ENCODE measurements around the gene MGRN1. TPM values are rescaled to one million over a fixed set of nuclear protein-coding genes. Genes with fewer than 3 reads are reported as not detected.

The MGRN1 gene
- total RNA-seq, 1 experiment from 2014 or later = 31.3 TPM

DNA sequence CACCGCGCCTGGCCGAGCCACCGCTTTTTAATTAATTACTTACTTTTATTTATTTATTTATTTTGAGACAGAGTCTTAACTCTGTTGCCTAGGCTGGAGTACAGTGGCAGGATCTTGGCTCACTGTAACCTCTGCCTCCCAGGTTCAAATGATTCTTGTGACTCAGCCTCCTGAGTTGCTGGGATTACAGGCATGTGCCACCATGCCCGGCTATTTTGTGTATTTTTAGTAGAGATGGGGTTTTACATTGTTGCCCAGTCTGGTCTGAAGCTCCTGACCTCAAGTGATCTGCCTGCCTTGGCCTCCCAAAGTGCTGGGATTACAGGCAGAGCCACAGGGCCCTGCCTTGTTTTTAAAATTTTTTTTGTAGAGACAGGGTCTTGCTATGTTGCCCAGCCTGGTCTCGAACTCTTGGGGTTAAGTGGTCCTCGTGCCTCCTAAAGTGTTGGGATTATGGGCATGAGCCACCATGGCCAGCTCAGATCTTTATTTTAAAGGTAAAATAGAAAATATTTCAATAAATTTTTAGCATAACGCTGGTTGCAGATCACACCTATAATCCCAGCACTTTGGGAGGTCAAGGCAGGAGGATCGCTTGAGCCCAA is 50.4 kb downstream of the MGRN1 start:
- no peak for DNase-seq (ENCODE audit: low spot score)

DNA sequence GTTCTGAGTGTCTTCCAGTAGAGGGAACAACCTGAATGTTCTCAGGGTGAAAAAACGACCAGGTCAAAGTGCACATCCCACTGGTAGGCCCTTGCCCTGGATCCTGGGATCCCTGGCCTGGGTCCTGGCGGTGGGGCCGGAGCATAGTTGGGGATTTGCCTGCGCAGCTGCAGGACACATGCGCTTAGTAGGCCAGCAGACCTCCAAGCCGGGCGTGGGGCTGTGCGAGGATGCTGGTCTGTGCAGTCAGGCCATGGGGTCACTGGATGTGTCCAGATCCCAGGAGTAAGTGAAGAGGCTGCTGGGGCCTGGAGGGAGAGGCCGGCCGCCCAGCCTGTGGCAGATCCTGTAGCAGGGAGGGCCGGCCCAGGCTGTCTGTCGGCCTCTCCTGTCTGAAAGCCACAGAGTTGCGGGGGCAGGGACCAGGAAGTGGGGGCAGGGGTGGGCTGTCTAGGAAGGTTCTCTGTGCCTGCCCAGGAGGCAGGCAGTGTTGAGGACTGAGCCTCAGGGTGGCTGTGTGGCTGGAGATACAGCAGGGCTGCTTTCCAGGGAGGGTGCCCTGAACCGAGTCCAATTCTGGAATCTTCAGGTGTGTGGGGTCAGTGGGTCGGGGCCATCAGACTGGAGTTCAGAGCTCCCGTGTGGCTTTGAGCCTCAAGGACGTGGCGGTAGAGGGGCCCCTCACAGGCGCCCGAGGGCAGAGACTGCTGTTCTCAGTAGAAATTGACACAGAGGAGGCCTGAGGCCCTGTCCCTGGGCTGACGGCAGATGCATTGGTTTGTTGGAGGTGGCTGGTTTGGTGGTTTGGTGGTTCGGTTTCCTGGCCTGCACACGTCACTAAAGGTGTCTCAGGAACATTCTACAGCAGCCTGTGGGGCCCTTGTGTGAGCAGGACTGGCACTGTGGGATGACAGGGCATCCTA is 51.5 kb downstream of the MGRN1 start:
- no peak for DNase-seq (ENCODE audit: low spot score)

DNA sequence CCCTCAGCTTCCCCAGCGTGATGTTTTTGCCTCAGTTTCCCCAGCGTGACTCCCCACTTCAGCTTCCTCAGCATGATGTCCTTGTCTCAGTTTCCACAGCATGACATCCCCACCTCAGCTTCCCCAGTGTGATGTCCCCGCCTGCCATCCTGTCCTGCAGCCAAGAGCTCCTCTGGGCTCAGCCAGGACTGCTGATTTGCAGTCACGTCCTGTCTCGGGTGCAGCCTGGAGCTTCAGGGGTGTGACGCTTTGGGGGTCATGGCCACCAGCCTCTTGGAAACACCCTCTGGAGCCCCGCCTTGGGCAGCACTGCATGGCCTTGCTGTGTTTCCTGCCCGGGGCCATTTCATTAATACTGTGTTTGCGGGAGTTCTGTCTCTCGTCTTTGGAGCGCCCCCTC is 52.2 kb downstream of the MGRN1 start:
- no peak for DNase-seq (ENCODE audit: low spot score)

DNA sequence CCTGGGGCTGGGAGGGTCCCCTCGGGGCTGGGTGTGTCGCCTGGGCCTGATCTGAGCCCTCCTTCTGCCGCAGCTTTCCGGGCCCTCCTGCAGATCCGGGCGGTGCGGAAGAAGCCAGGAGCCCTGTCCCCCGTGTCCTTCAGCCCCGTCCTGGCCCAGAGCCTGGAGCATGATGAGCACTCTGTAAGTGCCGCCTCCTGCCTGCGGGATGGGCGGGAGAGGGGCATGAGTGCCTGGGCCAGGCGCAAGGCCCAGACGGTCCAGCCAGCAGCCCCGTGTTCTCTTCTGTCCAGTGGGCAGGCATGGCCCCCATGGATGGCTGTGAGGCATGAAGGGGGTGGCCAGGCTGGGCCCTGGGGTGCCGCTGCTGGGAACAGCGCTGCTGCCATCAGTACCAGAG is 52.8 kb downstream of the MGRN1 start:
- no peak for DNase-seq (ENCODE audit: low spot score)

DNA sequence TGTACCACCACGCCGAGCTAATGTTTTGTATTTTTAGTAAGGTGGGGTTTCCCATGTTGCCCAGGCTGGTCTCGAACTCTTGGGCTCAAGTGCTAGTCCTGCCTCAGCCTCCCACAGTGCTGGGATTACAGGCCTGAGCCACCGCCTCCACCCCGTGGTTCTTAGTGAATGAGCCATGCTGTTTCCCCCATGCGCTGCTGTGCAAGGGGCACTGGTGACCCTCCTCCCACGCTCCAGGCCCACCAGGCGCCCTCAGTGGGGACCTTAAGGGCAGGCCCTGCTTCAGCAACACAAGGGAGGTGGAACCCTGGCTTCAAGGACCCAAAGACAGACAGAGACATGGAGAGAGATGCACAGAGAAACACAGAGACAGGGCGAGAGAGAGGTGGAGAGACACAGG is 53.4 kb downstream of the MGRN1 start:
- no peak for DNase-seq (ENCODE audit: low spot score)

DNA sequence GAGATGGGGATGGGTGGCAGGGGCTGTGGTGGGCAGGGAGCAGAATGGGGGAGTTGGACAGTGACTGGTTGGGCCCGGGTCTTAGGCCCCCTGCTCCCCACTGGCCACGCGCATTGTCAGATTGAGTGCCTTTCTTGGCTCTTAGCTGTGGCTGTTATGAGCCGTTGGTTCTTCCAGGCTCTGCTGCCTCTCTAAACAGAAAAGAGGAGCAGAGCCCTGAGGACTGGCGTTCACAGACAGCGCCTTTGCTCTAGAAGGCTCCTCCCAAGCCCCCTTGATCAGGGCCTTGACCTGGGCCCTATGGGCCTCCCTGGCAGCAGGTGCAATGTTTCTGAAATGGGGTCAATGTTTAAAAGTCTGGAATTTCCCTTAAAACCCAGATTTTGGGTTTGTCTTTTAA is 54.0 kb downstream of the MGRN1 start:
- DNase-seq (ENCODE audit: low spot score) = no peak

DNA sequence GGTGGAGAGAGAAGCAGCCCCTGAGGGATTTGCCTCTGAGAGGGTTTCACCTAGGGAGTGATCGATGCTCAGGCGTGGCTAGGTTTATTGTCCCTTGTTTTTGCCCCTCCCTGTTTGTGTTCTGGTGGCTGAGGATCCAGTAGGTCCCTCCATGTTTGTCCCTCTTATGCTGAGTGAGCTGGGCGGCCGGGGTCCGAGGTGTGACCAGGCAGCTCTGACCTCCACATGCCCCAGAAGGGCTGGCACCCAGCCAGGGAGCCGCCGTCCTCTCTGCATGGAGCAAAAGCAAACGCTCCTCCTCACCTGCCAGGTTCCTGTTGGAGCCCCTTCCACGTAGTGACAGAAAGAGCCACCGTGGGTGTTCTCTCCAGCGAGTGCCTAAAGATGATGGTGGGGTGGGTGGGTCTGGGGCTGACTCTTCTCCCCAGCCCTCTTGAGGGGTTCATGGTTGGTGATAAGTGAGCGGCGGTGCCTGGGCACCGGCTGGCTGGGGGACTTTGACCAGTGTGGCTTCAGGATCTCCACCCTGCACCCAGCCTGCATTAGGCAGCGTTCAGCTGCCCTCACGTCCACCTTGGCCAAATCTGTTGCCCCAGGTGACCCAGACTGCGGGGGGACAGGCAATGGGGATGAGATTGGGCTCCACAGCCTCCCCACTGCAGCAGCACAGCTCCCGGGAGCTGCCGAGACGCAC is 54.7 kb downstream of the MGRN1 start:
- peak; percentile 58 for DNase-seq (ENCODE audit: low spot score)

DNA sequence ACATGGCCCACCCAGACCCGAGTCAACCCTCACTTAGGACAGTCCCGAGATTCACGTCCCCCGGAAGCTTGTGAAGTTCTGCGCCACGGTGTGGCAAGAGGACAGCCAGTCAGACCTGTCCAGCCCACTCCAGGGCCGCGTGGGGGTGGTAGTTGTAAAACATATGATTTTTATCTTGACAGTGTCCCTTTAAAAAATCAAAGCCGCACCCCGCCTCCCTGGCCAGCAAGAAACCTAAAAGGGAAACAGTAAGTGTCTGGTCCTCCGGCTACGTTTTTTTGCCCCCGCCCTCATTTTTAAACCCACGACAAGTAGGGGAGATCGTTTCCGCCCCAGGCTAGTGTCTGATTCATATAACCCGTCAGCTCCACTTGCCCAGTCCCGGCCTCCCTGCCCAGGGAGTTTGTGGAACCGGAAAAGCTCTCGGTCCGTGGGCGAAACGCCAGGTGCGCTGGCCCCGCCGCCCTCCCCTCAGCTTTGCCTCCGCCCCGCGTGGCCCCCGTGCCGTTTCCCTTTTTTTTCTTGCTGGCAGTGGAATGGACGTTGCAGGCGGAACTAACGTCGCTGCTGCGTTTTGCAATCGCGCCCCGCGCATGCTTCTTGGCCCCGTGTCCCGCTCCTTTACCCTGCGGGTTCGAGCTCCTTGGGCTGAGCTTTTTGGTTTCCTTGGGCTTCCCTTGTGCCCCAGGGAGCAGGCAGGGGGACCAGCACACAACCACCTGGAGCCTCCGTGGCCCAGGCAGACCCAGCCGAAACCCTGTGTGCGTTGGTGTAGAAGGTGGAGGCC is 55.4 kb downstream of the MGRN1 start:
- DNase-seq (ENCODE audit: low spot score) = peak; percentile 75

DNA sequence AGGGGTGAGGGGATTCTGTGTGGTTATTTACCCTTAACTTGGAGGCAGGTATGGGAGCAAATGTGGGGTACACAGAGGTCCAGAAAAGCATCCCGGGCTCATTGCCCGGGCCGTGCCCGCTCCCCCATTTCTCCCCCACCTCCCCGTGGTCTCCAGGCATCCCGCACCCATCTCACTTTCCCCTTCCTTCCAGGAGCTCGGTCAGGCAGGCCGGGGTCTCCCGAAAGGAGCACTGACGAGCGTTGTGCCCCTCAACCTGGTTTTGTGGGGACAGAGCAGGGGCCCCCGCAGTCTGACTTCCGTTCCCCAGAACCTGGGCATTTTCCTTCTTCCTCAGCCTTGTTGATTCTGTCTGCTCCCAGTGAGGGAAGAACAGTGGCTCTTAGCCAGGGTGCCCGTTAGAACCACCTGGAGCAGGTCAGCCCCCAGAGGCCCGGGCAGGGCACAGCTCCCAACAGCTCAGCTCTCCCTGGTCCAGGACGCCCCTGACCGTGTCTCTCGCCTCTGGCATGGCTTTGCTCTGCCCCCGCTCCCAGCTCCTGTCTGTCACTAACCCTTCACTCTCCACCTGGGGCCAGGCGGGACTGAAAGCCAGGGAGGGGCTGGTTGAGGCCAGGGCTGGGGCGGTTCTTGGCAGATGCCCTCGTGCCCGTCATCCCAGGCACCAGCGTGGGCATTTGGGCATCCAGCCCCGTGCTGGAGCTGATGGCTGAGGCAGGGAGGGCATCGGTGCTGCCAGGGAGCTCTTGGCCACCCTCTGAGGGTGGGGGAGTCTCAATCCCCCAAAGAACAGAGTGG is 56.2 kb downstream of the MGRN1 start:
- peak; percentile 36 for DNase-seq (ENCODE audit: low spot score)

DNA sequence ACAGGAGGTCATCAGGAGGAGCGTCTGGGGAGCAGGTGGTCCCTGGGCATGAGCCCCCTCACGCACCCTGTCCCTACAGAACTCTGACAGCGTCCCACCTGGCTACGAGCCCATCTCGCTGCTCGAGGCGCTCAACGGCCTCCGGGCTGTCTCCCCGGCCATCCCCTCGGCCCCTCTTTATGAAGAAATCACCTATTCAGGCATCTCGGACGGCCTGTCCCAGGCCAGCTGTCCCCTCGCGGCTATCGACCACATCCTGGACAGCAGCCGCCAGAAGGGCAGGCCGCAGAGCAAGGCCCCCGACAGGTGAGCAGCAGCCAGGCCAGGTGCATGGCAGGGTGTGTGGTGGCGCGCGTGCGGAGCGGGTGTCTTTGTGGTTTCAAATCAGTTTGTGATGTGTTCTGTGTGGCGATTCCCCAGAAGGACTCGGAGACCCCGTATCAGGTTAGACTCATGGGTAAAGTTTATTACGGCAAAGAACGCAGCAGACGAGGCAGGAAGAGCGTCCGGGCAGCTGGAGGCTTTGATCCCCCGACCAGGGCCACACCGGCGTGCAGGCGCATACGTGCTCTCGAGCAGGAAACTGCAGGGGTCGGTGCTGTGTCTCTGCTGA is 57.0 kb downstream of the MGRN1 start:
- DNase-seq (ENCODE audit: low spot score) = no peak

DNA sequence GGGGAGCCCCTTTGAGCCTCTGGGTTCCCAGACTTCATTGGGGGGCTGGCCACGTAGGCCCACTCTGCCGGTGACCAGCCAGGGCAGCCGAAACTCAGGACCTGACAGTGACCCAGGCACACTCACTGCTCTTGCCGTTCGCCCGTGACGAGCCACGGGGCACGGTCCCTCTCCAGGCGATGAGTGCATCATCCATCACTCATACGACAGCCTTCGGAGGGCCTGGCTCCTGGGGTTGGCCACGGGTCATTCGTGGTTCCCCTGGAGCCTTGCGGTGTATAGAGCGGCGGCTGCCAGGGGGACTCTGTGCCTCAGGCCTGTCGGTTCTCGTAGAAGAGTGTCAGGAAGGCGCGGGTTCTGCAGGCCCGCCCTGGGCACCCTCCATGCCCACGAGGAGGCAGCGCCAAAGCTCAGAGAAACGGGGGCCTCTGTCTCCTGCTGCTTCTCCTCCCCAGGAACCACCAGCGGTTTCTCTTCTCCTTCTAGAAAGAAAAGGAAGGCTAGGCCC is 57.5 kb downstream of the MGRN1 start:
- DNase-seq (ENCODE audit: low spot score) = no peak

DNA sequence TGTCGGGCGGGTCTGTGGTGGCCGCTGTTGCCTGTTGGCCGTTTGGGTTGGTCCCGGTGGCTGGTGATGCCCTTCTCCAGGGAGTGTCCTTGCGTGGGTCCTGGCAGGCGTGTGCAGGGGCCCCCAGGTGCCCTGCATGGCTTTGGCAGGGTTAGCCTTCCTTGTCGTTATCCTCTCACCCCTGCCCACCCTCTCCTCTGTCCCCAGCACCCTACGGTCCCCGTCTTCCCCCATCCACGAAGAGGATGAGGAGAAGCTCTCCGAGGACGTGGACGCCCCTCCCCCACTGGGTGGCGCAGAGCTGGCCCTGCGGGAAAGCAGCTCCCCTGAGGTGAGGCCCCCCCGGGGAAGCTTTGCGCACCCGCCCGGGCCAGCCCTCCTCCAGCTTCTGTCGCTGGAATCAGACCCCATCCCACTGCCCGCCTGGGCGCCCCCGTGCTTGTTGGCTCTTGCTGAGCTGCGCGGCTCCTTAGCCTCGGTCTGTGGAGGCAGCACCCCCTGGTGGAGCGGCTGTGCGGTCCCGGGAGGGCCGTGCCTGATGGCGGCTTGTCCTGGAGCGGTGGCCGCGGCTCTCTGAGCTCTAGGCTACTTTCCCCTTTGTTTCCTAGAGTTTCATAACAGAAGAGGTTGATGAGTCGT is 58.1 kb downstream of the MGRN1 start:
- DNase-seq (ENCODE audit: low spot score) = peak; percentile 25

DNA sequence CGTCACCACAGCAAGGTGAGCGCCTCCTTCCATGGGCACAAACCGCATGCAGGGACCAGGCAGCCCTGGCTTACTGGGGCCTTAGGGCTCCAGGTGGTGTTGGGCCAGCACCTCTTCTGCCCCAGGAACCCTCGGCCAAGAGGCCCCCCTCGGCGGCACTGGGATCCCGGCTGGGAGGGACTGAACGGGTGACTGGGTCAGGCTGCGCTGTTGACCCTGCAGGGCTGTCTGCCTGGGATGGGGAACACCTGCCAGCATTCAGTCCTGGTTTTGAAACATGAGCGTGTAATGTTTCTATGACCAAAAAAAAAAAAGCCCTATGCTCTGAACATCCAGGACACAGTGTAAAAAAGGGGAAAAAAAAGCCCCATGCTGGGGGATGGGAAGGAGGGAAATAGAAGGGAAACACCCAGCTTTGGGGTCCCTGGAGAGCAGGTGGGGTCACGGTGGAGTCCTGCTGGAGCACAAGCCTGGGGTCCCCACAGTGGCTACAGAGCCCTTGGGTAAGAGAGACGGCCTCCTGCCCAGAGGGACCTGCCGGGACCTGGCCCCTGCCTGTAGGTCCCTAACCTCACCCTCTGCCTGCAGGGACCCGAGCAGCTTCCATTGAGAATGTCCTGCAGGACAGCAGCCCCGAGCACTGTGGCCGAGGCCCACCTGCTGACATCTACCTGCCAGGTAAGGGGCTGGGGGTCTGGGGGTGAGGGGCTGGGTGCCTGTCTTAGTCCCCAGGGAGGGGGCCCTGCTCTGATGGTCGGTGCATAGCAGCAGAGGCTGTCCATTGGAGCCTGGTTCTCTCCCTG is 58.8 kb downstream of the MGRN1 start:
- no peak for DNase-seq (ENCODE audit: low spot score)

DNA sequence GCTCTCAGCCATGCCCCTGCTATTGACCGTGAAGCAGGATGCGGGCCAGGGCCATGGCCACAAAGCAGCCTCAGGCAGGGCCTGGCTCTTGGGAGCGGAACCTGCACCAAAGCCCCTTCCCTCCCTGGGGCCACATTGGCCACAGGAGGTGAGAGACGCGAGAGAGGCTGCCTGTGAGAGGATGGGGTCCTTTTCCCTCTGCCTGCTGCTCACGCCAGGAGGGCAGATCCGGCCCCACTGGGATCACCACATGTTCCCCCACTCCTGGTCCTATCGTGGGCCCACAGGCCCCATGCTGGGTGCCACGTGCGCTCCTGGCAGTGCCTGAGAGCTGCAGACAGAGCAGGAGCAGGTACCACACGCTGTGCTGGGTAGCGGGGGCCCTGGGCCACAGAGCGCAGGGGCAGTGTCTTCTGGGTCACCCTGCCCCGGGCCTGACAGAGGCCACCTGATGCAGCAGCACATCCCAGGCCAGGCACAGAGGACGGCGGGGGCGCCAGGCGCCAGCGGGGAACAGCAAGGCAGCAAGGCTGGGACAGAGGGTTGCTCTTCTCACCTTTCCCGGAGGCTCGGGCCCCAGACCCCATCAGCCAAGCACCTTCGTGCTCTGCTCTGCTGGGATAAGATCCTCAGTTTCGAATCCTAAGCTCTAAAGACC is 59.6 kb downstream of the MGRN1 start:
- DNase-seq (ENCODE audit: low spot score) = no peak

DNA sequence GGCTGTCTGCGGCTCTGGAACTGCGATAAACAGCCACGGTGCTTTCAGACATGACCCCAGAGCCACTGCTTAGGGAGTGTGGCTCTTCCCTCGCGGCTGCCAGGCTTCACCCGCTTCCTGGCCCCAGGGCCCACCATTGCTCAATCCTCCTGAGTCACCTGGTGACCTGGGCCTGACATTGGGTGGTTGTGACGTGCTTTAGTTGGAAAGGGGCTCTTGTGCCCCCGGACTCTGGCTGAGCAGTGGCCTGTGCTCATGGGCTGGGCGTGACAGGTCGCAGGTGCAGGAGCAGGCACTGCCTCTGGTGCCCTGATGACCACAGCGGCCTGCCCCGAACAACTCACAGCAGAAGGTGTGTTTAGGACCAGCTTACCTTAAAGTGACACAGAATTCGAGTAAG is 60.1 kb downstream of the MGRN1 start:
- no peak for DNase-seq (ENCODE audit: low spot score)

DNA sequence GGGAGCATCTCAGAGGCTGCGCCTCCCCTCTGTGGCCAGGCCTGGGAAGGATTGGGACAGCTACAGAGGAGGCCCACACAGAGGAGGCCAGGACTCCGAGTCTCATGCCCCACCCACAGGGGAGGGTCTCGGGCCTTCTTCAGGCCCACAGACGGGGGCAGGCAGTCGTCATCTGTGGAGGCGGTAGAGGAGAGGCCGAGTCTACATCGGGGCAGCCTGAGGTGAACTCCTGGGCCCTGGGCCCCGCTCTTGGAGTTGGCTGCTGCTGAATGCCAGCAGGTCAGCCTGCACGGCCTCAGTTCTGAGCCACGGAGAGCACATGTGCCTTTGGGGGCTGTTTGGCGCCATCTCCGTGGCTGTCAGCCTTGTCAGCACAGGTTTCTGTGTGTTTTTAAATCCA is 60.7 kb downstream of the MGRN1 start:
- no peak for DNase-seq (ENCODE audit: low spot score)

DNA sequence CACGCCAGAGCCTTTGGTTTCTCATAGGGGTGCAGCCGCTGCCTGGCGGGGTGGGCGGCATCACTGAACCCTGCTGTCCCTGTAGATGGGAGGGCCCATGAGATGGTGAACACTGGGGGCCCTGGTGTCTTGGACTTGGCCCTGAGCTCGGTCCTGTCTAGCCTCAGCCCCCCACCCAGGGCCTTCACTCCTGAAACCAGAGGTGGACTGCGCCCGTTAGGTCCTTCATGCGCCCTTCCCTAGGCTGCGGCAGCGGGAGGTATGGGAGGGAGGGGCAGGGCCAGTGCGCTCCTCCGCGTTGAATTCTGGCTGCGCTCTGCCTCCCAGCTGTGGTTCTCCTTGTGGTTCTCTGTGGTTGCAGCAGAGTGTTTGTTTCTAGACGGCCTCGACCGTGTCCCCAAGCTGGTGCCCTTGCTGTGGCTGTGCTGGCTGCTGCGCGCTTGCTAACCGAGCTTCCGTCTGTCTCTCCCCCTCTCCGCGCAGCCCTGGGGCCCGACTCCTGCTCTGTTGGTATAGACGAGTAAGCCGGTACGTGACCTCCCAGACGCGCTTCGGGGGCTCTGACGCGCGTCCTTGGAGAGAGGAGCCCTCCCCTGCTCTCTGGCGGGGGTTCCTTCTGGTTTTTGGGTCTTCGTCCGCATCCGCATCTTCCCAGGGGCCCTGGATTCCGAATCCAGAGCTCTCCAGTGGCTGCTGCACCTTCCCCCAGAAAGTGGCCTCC is 61.3 kb downstream of the MGRN1 start:
- DNase-seq (ENCODE audit: low spot score) = no peak

Measured in HT-29 (cell line).